Measurements from ENCODE around the gene CEP350. TPM values are rescaled to one million over a fixed set of nuclear protein-coding genes. Genes with fewer than 3 reads are reported as not detected.

CEP350 gene
- polyA plus RNA-seq, 3 donors = 5.5 to 9.8 (median 5.8) TPM

DNA sequence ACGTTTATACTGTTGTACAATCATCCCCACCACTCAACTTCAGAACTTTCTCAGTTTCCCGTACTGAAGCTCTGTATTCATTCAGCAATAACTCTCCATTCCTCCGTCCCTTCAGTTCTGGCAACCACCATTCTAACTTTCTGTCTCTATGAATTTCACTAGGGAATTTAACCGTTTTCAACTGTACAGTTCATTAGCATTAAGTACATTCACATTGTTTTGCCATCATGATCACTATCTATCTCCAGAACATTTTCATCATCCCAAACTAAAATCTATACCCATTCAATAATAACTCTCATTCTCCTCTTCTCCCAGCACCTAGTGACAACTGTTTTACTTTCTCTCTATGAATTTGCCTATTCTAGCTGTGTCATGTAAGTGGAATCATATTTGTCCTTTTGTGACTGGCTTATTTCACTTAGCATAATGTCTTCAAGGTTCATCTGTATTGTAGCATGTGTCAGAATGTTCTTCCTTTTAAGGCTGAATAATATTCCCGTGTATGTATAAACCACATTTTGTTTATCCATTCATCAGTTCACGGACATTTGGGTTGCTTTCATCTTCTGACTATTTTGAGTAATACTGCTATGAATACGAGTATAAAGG, 75.0 kb downstream of the CEP350 start:
- H3K27ac ChIP-seq (ENCODE audit: low read depth, low read length) = no peak overlapping the region
- WGBS, 3 donors = 74 to 81% (median 75%) methylated on average over 7 of the region's 7 CpGs

DNA sequence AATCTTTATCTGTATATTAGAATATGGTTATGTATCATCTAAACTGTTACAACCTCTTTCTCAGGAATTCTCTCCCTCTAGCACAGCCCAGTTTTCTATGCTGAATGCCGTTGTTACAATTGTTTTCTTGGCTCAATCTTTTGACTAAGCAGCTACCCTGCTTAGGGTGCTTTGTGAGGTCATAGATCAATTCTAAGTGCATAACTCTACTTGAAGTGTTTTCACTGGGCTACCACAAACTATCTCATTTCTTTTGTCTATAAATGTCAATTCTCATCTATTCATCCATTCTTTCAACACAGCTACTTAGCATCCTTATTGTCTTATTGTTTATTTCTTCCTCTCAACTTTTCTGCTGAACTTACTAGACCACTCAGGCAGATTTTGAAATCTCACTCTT, 77.1 kb downstream of the CEP350 start:
- no peak overlapping the region for H3K27ac ChIP-seq (ENCODE audit: low read depth, low read length)
- 81 to 85% (median 84%) methylated on average over 1 of the region's 1 CpG for WGBS, 3 donors

DNA sequence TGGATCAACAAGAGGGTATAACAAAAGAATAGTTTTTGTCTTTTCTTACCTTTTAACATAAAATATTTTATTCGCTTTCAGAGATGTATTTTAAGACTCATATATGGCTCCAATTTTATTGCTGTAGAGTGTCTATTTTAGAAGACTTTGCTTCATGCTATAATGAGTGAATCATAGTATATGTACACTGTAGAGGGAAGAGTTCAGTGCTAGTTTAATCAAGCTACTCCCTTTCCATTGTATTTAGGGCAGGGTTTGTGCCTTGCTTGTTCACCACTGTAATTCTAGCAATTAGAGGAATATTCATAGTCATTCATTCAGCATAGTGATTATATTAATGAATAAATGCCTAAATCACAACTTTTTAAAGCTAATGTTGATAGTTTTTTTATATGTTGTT, 78.8 kb downstream of the CEP350 start:
- 1 to 54% (median 47%) methylated on average over 1 of the region's 1 CpG for WGBS, 3 donors
- no peak overlapping the region for H3K27ac ChIP-seq (ENCODE audit: low read depth, low read length)

DNA sequence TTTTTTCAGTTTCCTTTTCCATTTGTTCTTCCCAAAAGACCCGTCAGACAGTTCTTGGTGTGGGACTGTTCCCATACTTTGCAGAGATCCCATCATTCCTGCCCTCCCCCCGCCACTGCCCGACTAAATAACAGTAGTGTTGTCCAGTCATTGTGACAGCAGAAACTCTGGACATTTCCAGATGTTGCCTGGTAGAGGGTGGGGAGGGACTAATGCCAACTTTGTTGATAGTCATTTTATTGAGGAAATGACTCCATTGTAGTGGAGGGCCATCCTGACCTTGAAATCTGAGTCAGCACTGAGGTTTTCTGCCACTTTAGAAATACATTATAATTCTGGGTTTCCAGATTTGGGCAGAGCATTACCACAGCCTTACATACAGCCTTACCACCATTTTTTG, 85.4 kb downstream of the CEP350 start:
- H3K27ac ChIP-seq (ENCODE audit: low read depth, low read length) = no peak overlapping the region
- WGBS, 3 donors = 73 to 95% (median 84%) methylated on average over 3 of the region's 3 CpGs

DNA sequence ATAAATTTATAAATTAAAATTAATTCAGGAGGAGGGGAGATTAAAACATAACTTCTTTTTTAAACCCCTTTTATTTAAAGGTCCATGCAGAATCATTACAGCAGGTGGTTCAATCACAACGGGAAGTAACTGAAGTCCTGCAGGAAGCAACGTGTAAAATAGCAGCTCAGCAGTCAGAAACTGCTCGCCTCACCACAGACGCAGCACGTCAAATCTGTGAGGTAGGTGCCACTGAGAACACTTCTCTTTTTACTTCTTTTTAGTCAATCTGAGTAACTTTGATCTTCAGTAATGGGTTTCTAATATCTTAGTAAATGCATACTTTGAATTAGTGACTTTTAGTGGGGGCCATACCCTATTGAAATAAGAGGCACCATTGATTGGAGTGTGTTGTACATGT, 87.0 kb downstream of the CEP350 start:
- H3K27ac ChIP-seq (ENCODE audit: low read depth, low read length) = no peak overlapping the region
- WGBS, 3 donors = 60 to 82% (median 72%) methylated on average over 5 of the region's 5 CpGs

DNA sequence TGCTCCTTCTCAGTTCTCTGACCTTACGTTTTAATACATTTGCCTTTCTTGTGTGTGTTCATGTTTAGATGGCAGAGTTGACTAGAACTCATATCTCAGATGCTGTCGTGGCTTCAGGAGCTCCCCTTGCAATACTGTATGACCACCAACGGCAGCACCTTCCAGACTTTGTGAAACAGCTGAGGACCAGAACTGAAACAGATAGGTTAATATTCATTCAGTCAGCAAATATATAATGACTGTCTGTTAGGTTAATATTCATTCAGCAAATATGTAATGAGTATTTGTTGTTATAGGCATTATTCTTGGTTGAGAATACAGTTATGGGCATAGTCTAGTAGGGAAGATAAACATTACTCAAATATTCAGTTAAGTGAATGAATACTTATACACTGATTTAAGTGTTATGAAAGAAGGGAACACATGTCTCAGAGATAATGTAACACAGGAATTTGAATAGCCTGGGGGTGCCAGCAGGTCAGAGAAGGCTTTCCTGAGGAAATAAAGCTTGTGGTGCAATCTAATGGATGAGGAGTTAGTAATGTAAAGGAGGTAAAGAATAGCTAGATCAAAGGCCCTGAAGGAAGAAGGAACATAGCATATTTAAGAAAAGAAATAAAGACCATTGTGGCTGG, 88.5 kb downstream of the CEP350 start:
- no peak overlapping the region for H3K27ac ChIP-seq (ENCODE audit: low read depth, low read length)
- WGBS, 3 donors = 88 to 90% (median 89%) methylated on average over 3 of the region's 3 CpGs

DNA sequence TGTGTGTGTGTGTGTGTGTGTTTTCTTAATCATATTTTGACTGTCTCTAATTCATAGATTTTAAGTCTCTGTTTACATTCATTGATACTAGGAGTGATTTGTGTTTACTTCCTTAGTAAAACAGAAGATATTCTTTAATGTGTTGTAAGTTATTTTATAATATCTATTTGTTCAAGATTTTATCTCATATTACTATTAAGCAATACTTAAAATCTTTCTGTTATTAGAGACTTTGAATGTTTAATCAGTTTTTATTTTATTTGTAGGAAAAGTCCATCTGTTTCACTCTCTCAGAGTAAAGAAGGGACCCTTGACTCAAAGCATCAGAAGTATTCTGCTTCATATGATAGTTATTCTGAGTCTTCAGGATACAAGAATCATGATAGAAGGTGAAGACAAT, 89.2 kb downstream of the CEP350 start:
- H3K27ac ChIP-seq (ENCODE audit: low read depth, low read length) = no peak overlapping the region

DNA sequence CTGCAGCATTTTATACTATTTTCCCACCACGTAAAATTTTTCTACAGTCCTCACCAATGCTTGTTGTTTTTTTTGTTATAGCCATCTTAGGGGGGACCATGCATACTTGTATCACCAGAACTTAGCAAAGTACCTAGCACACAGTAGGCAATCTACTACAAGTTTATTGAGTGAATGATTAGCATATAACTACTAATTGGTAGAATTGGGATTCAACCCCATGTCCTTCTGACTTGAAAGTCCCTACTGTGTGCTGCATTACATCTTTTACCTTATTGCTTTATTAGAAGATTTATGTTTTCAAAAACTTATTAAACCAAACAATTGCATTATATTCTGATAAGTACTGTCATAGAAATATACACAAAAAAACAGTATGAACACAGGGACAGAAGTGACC, 92.1 kb downstream of the CEP350 start:
- H3K27ac ChIP-seq (ENCODE audit: low read depth, low read length) = no peak overlapping the region
- WGBS, 3 donors = 91 to 100% (median 93%) methylated on average over 1 of the region's 1 CpG

DNA sequence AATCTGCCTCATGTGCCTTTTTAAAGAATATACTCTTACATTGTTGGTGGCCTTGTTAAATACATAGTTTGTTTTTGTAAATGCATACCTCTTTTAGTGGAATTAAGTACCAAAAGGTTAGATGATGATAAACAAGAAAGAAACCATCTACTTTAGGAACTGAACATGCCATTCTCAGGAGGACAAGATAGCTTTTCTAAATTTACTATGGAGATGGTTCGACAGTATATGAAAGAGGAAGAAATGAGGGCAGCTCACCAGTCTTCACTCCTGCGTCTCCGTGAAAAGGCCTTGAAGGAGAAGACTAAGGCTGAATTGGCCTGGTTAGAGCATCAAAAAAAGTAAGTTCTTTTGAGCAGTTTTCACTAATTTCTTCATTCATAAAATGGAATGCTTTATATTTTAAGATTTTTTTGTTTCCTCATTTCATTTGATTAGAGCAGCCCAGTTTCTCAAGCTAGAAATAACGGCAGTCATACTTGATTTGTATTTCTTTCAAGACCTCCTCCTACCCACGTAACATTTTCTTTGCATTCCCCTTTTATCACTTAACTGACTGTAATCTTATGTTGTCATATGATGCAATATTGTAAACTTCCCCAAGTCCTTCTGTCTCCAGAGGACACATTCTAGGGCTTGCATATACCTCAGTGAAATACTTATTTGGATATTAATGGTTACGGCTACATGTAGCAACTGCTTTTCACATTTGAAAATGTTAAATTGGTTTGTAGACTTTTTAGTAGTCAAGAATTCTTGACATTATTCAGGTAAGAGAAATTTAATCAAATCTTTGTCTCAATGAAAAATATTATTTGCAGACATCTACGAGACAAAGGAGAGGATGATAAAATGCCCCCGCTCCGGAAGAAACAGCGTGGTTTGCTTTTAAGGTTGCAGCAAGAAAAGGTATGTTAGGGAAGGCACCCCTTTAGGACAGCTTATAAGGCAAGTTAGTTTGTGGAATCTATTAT, 99.3 kb downstream of the CEP350 start:
- WGBS, 3 donors = 81 to 95% (median 86%) methylated on average over 10 of the region's 10 CpGs
- no peak overlapping the region for H3K27ac ChIP-seq (ENCODE audit: low read depth, low read length)

DNA sequence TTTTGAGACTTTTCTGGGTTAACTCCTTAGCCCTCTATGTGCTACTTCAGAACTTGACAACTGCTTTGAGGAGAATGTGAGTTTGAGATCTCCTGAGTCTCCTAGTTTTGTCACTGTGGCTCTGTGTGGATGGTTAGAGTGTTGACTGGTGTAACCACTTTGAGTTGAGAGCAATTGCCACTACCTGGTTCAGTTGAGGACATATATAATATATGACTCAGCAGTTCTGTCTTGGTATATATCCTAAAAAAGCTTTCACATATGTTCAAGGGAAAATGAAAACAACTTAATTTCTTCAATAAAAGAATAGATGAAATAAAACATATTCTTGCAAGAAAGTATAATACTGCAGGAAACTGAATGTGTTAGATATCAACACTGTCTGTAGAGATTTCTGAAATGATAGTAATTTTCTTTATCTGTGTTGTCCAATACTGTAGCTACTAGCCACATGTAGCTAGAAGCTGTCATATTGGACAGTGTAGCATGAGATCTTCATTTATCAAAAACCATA, 103.3 kb downstream of the CEP350 start:
- H3K27ac ChIP-seq (ENCODE audit: low read depth, low read length) = no peak overlapping the region

DNA sequence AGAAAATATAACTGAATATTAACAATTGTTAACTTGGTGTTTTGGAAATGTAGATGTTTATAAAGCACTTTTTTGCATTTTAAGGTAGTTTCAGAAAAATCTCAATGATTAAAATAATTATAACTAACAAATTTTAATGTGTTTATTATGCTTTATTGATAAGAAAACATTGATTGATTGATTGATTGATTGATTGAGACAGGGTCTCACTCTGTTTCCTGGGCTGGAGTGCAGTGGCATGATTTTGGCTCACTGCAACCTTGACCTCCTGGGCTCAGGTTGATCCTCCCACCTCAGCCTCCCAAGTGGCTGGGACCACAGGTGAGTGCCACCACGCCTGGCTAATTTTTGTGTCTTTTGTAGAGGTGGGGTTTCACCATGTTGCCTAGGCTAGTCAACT, 106.4 kb downstream of the CEP350 start:
- WGBS, 3 donors = 100% methylated on average over 1 of the region's 1 CpG
- H3K27ac ChIP-seq (ENCODE audit: low read depth, low read length) = no peak overlapping the region

DNA sequence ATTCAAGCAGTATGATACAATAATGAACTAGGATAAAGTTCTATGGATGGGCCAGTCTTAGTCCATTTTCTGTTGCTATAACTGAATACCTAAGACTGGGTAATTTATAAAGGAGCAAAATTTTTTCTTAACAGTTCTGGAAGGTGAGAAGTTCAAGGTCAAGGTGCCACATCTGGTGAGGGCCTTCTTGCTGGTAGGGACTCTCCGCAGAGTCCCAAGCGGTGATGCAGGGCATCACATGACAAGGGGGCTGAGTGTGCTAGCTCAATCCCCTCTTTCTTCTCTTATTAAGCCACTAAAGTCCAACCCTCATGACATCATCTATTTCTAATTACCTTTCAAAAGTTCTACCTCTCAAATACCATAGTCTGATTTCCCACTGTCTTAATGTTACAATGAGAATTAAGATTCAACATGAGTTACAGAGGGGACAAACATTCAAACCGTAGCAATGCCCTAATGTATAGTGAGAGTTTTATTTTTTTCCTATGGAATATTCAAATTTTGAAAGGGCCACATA, 107.9 kb downstream of the CEP350 start:
- WGBS, 3 donors = 94 to 97% (median 95%) methylated on average over 3 of the region's 3 CpGs

DNA sequence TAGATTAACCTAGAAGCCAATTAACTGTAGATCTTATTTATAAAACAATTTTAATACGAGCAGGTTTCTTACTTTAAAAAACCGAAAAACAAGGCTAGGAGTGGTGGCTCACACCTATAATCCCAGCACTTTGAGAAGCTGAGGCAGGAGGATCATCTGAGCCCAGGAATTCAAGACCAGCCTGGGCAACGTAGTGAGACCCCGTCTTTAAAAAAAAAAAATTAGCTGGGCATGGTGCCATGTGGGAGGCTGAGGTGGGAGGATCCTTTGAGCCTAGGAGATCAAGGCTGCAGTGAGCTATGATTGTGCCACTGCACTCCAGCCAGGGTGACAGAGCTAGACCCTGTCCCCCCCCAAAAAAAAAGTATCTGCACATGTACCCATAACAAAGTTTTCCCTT, 110.8 kb downstream of the CEP350 start:
- WGBS, 3 donors = 95 to 97% (median 95%) methylated on average over 4 of the region's 4 CpGs
- H3K27ac ChIP-seq (ENCODE audit: low read depth, low read length) = no peak overlapping the region

More for the DNA sequence above, 107.9 kb downstream of the CEP350 start:
- H3K27ac ChIP-seq (ENCODE audit: low read depth, low read length) = no peak overlapping the region

DNA sequence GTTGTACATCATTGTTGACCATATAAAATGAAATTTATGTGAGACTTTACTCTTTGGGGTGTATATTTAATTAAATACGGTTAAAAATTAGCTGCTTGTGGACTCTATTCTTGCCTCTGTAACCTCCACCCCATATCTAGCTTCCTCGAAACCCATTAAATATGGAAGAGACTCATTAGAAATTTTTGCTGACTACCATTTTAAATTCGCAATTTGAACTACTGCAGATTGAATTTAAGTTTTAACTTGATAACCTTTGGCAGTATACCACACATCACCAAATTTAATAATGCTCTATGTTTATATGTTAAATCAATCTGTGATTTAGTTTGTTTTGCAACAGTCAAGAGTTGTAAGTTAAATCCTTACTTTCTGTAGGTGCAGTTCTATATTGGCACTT, 111.5 kb downstream of the CEP350 start:
- WGBS, 3 donors = 63 to 81% (median 75%) methylated on average over 3 of the region's 3 CpGs
- H3K27ac ChIP-seq (ENCODE audit: low read depth, low read length) = no peak overlapping the region

DNA sequence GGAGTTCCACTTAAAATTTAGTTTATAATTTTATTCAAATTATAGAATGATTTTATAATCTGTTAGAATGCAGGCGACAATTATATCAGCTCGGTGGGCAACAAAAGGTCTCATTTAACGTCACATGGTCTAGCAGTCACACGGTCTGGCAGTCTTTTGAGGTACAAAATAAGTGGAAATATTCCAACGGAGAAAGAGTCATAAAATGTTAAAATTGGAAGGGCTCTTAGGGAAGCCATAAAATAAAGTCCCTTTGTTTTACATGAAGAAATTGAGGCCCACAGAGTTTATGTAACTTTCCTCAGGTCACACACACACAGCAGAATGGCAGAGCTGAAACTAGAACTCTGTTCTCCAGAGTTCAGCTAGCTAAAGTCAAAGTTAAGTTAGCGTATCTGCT, 115.7 kb downstream of the CEP350 start:
- H3K27ac ChIP-seq (ENCODE audit: low read depth, low read length) = no peak overlapping the region
- whole genome bisulfite sequencing, 3 donors = 93 to 94% (median 93%) methylated on average over 6 of the region's 6 CpGs

DNA sequence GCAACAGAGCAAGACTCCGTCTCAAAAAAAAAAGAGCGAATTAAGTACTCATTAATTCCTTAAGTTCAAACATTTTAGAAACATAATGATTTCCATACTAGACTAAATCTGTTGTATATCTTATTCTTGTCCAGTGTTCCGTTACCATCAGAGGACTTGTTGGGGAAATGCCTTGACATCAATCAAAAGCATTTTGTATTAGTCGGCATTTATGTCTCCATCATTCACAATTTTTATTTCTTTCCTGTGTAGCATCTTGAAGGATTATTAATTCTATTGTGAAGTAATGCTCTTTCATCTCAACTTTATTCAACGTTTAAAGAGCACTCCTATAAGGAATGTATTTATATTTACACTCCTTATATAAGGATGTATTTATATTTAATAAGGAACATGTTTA, 117.1 kb downstream of the CEP350 start:
- no peak overlapping the region for H3K27ac ChIP-seq (ENCODE audit: low read depth, low read length)
- 90 to 97% (median 91%) methylated on average over 5 of the region's 5 CpGs for WGBS, 3 donors

DNA sequence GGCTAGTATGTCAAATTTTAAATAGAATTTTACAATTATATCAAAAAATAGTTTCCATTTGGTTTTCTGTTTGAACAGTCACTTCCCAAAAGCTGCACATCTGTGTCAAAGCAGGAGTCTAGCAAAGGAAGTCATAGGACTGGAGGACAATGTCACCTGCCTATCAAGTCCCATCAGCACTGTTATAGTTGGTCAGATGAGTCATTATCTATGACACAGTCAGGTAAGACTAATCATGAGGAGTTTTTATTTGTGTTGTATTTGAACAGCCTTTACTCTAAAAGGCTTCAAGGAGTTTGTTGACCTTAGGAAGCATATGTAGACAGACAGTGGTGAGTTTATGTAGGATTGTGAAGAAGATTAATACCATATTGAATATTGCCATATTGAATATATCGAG, 125.8 kb downstream of the CEP350 start:
- no peak overlapping the region for H3K27ac ChIP-seq (ENCODE audit: low read depth, low read length)
- WGBS, 3 donors = 94 to 98% (median 97%) methylated on average over 1 of the region's 1 CpG

DNA sequence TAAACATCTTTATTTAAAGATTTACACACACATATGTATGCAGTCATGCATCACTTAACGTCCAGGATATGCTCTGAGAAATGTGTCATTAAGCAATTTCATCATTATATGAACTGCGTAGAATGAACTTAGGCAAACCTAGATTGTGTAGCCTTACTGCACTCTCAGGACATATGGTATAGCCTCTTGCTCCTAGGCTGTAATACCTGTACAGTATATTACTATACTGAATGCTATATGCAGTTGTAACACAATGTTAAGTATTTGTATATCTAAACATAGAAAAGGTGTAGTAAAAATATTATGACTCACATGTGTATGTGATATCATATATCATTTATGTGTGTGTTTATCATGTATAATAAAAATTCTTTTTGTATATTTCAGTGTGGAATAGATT, 126.9 kb downstream of the CEP350 start:
- H3K27ac ChIP-seq (ENCODE audit: low read depth, low read length) = no peak overlapping the region
- 84 to 94% (median 93%) methylated on average over 2 of the region's 2 CpGs for WGBS, 3 donors

DNA sequence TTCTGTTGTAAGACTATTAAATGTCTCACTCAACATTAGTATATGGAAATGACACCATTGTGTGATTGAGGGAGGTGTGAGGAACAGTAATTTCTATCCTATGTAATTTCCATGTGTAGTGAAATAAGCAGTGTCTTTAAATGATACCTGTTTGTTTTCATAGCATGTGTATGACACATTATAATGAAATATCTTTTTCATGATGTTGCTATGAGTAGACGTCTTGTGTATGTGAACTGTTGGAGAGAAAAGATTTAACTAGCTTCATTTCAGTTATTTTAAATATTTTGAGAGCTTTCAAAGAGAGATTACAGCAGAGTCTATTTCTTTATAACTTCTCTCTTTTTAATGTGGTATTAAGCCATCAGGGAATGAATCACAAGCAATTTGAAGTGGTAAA, 128.6 kb downstream of the CEP350 start:
- WGBS, 3 donors = 84 to 94% (median 88%) methylated on average over 1 of the region's 1 CpG
- no peak overlapping the region for H3K27ac ChIP-seq (ENCODE audit: low read depth, low read length)
